GM23338 (cell line): ENCODE measurements around the gene TRIO. TPM values are rescaled to one million over a fixed set of nuclear protein-coding genes. Genes with fewer than 3 reads are reported as not detected.

Experiments
- ATAC-seq: fragments of 200-7000 bp; cut with Tn5 transposase; 3 replicates; pipeline ENCODE4 v1.9.1; 2020
- DNase-seq: peaks from one replicate; pipeline ENCODE4 v3.0.0-alpha.2; 2015; ENCODE audit warnings: low spot score
- H2AFZ ChIP-seq: fragments of 200-600 bp; sonication (generic); 2 replicates; pipeline ENCODE4 v1.8.0; 2016; ENCODE audit warnings: antibody characterized with exemption, mild to moderate bottlenecking, moderate library complexity
- H3F3A ChIP-seq: fragments of 200-600 bp; sonication (generic); replicated peaks from 2 replicates; pipeline ENCODE4 v1.8.0; 2017; ENCODE audit warnings: antibody characterized with exemption, mixed run types, low read depth
- H3K27ac ChIP-seq: fragments of 200-600 bp; sonication (generic); 2 replicates; pipeline ENCODE4 v1.6.1; 2016; ENCODE audit warnings: low read depth
- H3K27me3 ChIP-seq: fragments of 200-600 bp; sonication (generic); 2 replicates; pipeline ENCODE4 v1.8.0; 2016; ENCODE audit warnings: mild to moderate bottlenecking, mixed run types, moderate library complexity; ENCODE audit not compliant: insufficient read depth
- H3K36me3 ChIP-seq: fragments of 200-600 bp; sonication (generic); 2 replicates; pipeline ENCODE4 v1.8.0; 2016; ENCODE audit warnings: mild to moderate bottlenecking; ENCODE audit not compliant: insufficient read depth
- H3K4me1 ChIP-seq: fragments of 200-600 bp; sonication (generic); 2 replicates; pipeline ENCODE4 v1.8.0; 2016; ENCODE audit warnings: mild to moderate bottlenecking, moderate library complexity; ENCODE audit not compliant: insufficient read depth
- H3K4me2 ChIP-seq: fragments of 200-600 bp; sonication (generic); 2 replicates; pipeline ENCODE4 v1.7.1; 2017; ENCODE audit warnings: mixed run types
- H3K4me3 ChIP-seq: fragments of 200-600 bp; sonication (generic); 2 replicates; pipeline ENCODE4 v1.6.1; 2016; ENCODE audit warnings: mixed run types
- H3K79me2 ChIP-seq: fragments of 200-600 bp; sonication (generic); replicated peaks from 2 replicates; pipeline ENCODE4 v1.8.0; 2017; ENCODE audit warnings: mild to moderate bottlenecking; ENCODE audit not compliant: insufficient read depth
- H3K9me2 ChIP-seq: fragments of 200-600 bp; sonication (generic); 2 replicates; pipeline ENCODE4 v1.8.0; 2017; ENCODE audit not compliant: insufficient read depth
- H4K20me1 ChIP-seq: fragments of 200-600 bp; sonication (generic); replicated peaks from 2 replicates; pipeline ENCODE4 v1.8.0; 2017; ENCODE audit warnings: mild to moderate bottlenecking; ENCODE audit not compliant: insufficient read depth
- H3K27ac Mint-ChIP-seq: 2 replicates; pipeline ENCODE4 v1.8.0; 2020; ENCODE audit warnings: inconsistent platforms, mild to moderate bottlenecking, moderate library complexity, mixed read lengths
- H3K27me3 Mint-ChIP-seq: 3 replicates; pipeline ENCODE4 v1.8.0; 2022; ENCODE audit warnings: low read depth, mild to moderate bottlenecking, moderate library complexity, mixed read lengths, inconsistent platforms; ENCODE audit not compliant: insufficient read depth, poor library complexity
- H3K36me3 Mint-ChIP-seq: 3 replicates; pipeline ENCODE4 v1.8.0; 2021; ENCODE audit warnings: low read depth, mild to moderate bottlenecking, inconsistent platforms, moderate library complexity, mixed read lengths
- H3K4me1 Mint-ChIP-seq: 3 replicates; pipeline ENCODE4 v1.8.0; 2020; ENCODE audit warnings: mild to moderate bottlenecking, inconsistent platforms, mixed read lengths
- H3K4me3 Mint-ChIP-seq: 3 replicates; pipeline ENCODE4 v1.8.0; 2021; ENCODE audit warnings: moderate library complexity, mild to moderate bottlenecking, inconsistent platforms, mixed read lengths
- H3K9me3 Mint-ChIP-seq: 3 replicates; pipeline ENCODE4 v1.8.0; 2020; ENCODE audit warnings: moderate library complexity, mild to moderate bottlenecking, inconsistent platforms, mixed read lengths
- CREB1 ChIP-seq: fragments of 250-450 bp; sonication (Bioruptor Pico); IDR thresholded peaks from 2 replicates; pipeline ENCODE4 v1.5.0; 2020; ENCODE audit warnings: low read depth, mild to moderate bottlenecking, moderate library complexity
- CTCF ChIP-seq, 2 experiments: fragments of 200-600 bp in 1 of 2; sonication (generic) in 1 of 2; conservative IDR thresholded peaks; 2 replicates each; pipeline versions ENCODE4 v1.5.1 to v1.6.1; 2016 to 2017; ENCODE audit warnings: antibody characterized with exemption in 2 of 2, low read depth in 2 of 2, mild to moderate bottlenecking in 2 of 2, moderate library complexity in 1 of 2
- EZH2 ChIP-seq: fragments of 200-600 bp; sonication (generic); IDR thresholded peaks from one replicate; pipeline ENCODE4 v1.8.0; 2017; ENCODE audit warnings: antibody characterized with exemption, mild to moderate bottlenecking, low read depth; ENCODE audit not compliant: unreplicated experiment
- EZH2phosphoT487 ChIP-seq: fragments of 200-600 bp; sonication (generic); IDR thresholded peaks from one replicate; pipeline ENCODE4 v1.8.1; 2018; ENCODE audit warnings: antibody characterized with exemption; ENCODE audit not compliant: unreplicated experiment
- JUNB ChIP-seq: IDR thresholded peaks from one replicate; pipeline ENCODE4 v1.6.1; 2016; ENCODE audit warnings: antibody characterized with exemption; ENCODE audit not compliant: unreplicated experiment
- NANOG ChIP-seq: IDR thresholded peaks from 2 replicates; pipeline ENCODE4 v1.6.1; 2016; ENCODE audit warnings: antibody characterized with exemption, borderline replicate concordance
- POLR2AphosphoS5 ChIP-seq: IDR thresholded peaks from 2 replicates; pipeline ENCODE4 v1.6.1; 2016; ENCODE audit warnings: antibody characterized with exemption, low read depth
- ZNF114 ChIP-seq: fragments of 250-450 bp; sonication (Bioruptor Pico); IDR thresholded peaks from 2 replicates; pipeline ENCODE4 v1.5.0; 2020; ENCODE audit warnings: mild to moderate bottlenecking, moderate library complexity
- ZNF331 ChIP-seq: fragments of 250-450 bp; sonication (Bioruptor Pico); IDR thresholded peaks from 2 replicates; pipeline ENCODE4 v1.5.0; 2020; ENCODE audit warnings: low read depth, mild to moderate bottlenecking, moderate library complexity
- ZNF462 ChIP-seq: fragments of 250-450 bp; sonication (Bioruptor Pico); IDR thresholded peaks from 2 replicates; pipeline ENCODE4 v1.5.0; 2020; ENCODE audit warnings: mild to moderate bottlenecking, moderate library complexity
- polyA plus RNA-seq: library from polyadenylated mRNA; unstranded; fragments of >200 nt; fragmentation: Nextera tagmentation; extraction: Ambion mirVana; gene quantifications from 2 replicates; pipeline ENCODE4 v1.2.1, GENCODE V29; 2016
- total RNA-seq: library from RNA; depleted of rRNA; stranded (reverse); fragments of >200 nt; shearing (Covaris generic); gene quantifications from 2 replicates; pipeline ENCODE4 v1.2.3, GENCODE V29; 2014
- TF ChIP-seq, protein P1 (sequence below): IDR thresholded peaks from 2 replicates; pipeline ENCODE4 v1.6.1; 2016; ENCODE audit warnings: antibody characterized with exemption

TRIO gene
- total and polyA plus RNA-seq, 2 experiments from 2014 or later, result 13.8 to 113 TPM

GRCh38 chr5:14157493-14157782 is 14.3 kb downstream of the TRIO start (continued):
- no peak for TF ChIP-seq CTCF (conservative IDR thresholded peaks at IDR 0.05; ENCODE audit: low read depth in 2 of 2)
- no peak for TF ChIP-seq NANOG
- no peak for TF ChIP-seq ZNF331
- TF ChIP-seq ZNF114 (CRISPR knock-in tag), result no peak
- TF ChIP-seq POLR2AphosphoS5, result no peak
- TF ChIP-seq ZNF462 (CRISPR knock-in tag), result no peak

DNA sequence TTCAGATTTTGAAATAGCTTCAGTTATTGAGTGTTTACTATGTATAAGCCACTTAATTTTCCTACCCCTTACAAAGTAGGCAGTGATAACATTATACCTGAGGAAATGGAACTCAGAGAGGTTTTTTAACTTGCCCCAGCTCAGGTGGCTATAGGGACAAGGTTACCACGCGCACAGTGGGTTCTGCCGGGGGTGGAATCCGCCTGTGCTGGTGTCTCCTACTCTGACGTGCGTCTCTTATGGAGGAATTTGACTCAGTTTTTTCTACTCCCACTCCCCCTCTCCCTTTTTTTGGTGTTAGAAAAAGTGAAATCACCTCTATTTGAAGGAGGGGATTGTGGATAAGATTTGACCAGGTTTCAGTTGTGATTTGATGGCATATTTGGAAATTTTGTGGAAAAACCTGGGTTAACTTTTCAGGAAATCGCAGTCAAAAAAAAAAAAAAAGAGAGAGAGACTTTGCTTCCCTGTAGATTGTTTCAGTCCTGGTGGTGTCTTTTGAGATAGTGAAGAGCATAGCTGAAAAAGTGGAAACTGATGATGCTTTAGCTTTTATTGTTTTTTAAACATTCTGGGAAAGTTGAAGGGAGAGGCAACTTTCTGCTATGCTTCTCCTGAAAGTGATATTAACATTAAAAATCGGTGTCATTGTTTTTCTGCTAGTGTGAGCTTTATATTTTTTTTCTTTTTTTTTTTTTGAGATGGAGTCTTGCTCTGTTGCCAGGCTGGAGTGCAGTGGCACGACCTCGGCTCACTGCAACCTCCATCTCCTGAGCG is 15.9 kb downstream of the TRIO start:
- Histone ChIP-seq H4K20me1 (peaks cover 80% of the 10 kb centered on the region), H3K27me3 (no peaks in the 10 kb centered on the region), H3K27ac (peak overlapping the region; percentile 65; the same call in 1 of the 2 replicates), H2AFZ (no peak overlapping the region), H3K36me3 (no peaks in the 10 kb centered on the region), H3F3A (no peaks in the 10 kb centered on the region), H3K9me2 (no peaks in the 10 kb centered on the region), H3K79me2 (peaks cover 99% of the 10 kb centered on the region), H3K4me2 (no peak overlapping the region), H3K4me1 (peaks cover 52% of the 10 kb centered on the region), H3K4me3 (no peak overlapping the region)
- Mint-ChIP-seq H3K9me3 (peaks cover 10% of the 10 kb centered on the region; the same call in 2 of the 3 replicates), H3K36me3 (peaks cover 16% of the 10 kb centered on the region), H3K4me3 (no peak overlapping the region), H3K27ac (peak overlapping the region; percentile 52; the same call in 1 of the 2 replicates), H3K4me1 (peaks cover 26% of the 10 kb centered on the region), H3K27me3 (peaks cover 3% of the 10 kb centered on the region)
- ATAC-seq (no peak), DNase-seq (no peak)
- TF ChIP-seq, protein P1, sequence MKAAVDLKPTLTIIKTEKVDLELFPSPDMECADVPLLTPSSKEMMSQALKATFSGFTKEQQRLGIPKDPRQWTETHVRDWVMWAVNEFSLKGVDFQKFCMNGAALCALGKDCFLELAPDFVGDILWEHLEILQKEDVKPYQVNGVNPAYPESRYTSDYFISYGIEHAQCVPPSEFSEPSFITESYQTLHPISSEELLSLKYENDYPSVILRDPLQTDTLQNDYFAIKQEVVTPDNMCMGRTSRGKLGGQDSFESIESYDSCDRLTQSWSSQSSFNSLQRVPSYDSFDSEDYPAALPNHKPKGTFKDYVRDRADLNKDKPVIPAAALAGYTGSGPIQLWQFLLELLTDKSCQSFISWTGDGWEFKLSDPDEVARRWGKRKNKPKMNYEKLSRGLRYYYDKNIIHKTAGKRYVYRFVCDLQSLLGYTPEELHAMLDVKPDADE, result no peak
- TF ChIP-seq EZH2 (no peak), JUNB (no peak), CREB1 (CRISPR knock-in tag) (no peak), NANOG (no peak), EZH2phosphoT487 (no peak), ZNF114 (CRISPR knock-in tag) (no peak), ZNF331 (no peak)
